Mesothelial cell of epicardium (in vitro differentiated cells): ENCODE measurements around the gene AP1M2. TPM values are rescaled to one million over a fixed set of nuclear protein-coding genes. Genes with fewer than 3 reads are reported as not detected.
"Not testable (repeated sequence)": the region's sequence is repeated elsewhere in the genome, so short reads cannot be mapped to it uniquely, and the experiment has no call there.

Experiments used
- DNase-seq, 2 experiments: peaks; one replicate each; pipeline ENCODE4 v3.0.0; 2021; ENCODE audit warnings: low spot score in 2 of 2; ENCODE audit not compliant: unreplicated experiment in 2 of 2
- H3K27ac Mint-ChIP-seq: 2 replicates; pipeline ENCODE4 v1.8.0; 2021; ENCODE audit warnings: mixed read lengths
- H3K27me3 Mint-ChIP-seq: 2 replicates; pipeline ENCODE4 v1.8.0; 2021; ENCODE audit warnings: low read depth, mixed read lengths
- H3K36me3 Mint-ChIP-seq: 2 replicates; pipeline ENCODE4 v1.8.0; 2021; ENCODE audit warnings: mixed read lengths
- H3K4me1 Mint-ChIP-seq: 2 replicates; pipeline ENCODE4 v1.8.0; 2021; ENCODE audit warnings: mixed read lengths
- H3K4me3 Mint-ChIP-seq: 2 replicates; pipeline ENCODE4 v1.8.0; 2021; ENCODE audit warnings: mild to moderate bottlenecking, moderate library complexity, mixed read lengths
- H3K9me3 Mint-ChIP-seq: 2 replicates; pipeline ENCODE4 v1.8.0; 2021; ENCODE audit warnings: mixed read lengths
- total RNA-seq: library from RNA; stranded (reverse); gene quantifications from 3 replicates; pipeline ENCODE4 v1.2.1, GENCODE V29; 2021
- TF ChIP-seq, protein P1 (sequence below): fragments of 200-600 bp; sonication (generic); IDR thresholded peaks from one replicate; pipeline ENCODE4 v1.5.0; 2021; ENCODE audit warnings: antibody characterized with exemption; ENCODE audit not compliant: unreplicated experiment

AP1M2 gene
- total RNA-seq, 1 donor from 2014 or later = 25.9 TPM

GRCh38 chr19:10543059-10543419 lies 44.1 kb downstream of the AP1M2 start:
- peak overlapping the region; percentile 37 for H3K27ac Mint-ChIP-seq
- H3K9me3 Mint-ChIP-seq = no peaks in the 10 kb centered on the region
- peaks cover 3% of the 10 kb centered on the region for H3K4me1 Mint-ChIP-seq
- DNase-seq = no peak
- H3K27me3 Mint-ChIP-seq = peaks cover 33% of the 10 kb centered on the region
- TF ChIP-seq, protein P1, sequence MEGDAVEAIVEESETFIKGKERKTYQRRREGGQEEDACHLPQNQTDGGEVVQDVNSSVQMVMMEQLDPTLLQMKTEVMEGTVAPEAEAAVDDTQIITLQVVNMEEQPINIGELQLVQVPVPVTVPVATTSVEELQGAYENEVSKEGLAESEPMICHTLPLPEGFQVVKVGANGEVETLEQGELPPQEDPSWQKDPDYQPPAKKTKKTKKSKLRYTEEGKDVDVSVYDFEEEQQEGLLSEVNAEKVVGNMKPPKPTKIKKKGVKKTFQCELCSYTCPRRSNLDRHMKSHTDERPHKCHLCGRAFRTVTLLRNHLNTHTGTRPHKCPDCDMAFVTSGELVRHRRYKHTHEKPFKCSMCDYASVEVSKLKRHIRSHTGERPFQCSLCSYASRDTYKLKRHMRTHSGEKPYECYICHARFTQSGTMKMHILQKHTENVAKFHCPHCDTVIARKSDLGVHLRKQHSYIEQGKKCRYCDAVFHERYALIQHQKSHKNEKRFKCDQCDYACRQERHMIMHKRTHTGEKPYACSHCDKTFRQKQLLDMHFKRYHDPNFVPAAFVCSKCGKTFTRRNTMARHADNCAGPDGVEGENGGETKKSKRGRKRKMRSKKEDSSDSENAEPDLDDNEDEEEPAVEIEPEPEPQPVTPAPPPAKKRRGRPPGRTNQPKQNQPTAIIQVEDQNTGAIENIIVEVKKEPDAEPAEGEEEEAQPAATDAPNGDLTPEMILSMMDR = no peak
- H3K4me3 Mint-ChIP-seq = peak overlapping the region; percentile 69
- H3K36me3 Mint-ChIP-seq = peaks cover 1% of the 10 kb centered on the region

DNA sequence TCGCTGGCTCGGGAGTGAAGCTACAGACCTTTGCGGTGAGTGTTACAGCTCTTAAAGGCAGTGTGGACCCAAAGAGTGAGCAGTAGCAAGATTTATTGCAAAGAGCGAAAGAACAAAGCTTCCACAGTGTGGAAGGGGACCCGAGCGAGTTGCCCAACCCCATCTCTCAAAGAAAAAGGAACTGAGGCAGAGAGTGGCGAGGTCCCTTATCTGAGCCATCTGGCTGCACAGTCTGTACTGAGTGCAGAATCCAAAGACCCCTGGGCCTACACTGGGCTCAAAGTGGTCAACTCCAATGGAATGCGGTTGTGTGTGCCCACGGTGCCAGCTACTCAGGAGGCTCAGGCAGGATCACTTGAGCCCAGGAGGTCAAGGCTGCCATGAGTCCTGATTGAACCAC lies 48.1 kb downstream of the AP1M2 start:
- H3K27ac Mint-ChIP-seq, H3K4me1 Mint-ChIP-seq, DNase-seq, H3K4me3 Mint-ChIP-seq, H3K36me3 Mint-ChIP-seq, H3K9me3 Mint-ChIP-seq: not testable (repeated sequence)
- peaks cover 67% of the 10 kb centered on the region for H3K27me3 Mint-ChIP-seq

DNA sequence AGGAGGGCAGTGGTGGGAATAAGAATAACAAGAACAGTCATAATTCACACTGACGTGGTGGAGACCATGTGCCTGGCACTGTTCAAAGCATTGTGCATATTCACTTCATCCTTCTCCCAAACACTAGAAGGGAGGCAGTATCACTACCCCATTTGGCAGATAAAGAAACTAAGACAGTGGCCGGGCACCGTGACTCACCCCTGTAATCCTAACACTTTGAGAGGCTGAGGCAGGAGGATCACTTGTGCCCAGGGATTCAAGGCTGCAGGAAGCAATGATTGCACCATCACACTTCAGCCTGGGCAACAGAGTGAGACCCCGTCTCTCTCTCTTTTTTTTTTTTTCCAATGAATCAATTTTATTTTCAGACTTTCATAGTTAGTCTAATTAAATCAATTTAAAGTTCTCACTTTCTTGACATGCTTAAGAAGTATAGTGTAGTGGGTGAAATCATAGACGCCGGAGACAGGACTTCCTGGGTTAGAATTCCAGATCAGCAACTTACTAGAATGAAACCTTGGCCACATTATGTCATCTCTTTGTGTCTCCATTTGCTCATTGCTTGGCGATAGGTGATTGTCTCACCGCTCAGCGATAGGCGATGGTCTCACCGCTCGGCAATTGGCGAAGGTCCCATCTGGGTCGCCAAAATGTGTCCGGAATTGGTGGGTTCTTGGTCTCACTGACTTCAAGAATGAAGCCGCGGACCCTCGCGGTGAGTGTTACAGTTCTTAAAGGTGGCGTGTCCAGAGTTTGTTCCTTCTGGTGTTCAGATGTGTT lies 48.7 kb downstream of the AP1M2 start:
- no peaks in the 10 kb centered on the region for H3K9me3 Mint-ChIP-seq
- H3K27me3 Mint-ChIP-seq = peaks cover 69% of the 10 kb centered on the region
- peaks cover 7% of the 10 kb centered on the region for H3K4me1 Mint-ChIP-seq
- DNase-seq = no peak
- H3K27ac Mint-ChIP-seq = no peak overlapping the region
- TF ChIP-seq, protein P1 = no peak
- H3K36me3 Mint-ChIP-seq = no peaks in the 10 kb centered on the region
- H3K4me3 Mint-ChIP-seq = no peak overlapping the region

GRCh38 chr19:10537668-10538067 lies 49.4 kb downstream of the AP1M2 start:
- no peak for DNase-seq
- Mint-ChIP-seq H3K4me3 (no peak overlapping the region), H3K9me3 (no peaks in the 10 kb centered on the region), H3K4me1 (peaks cover 8% of the 10 kb centered on the region), H3K27ac (no peak overlapping the region), H3K27me3 (peaks cover 70% of the 10 kb centered on the region), H3K36me3 (no peaks in the 10 kb centered on the region)
- TF ChIP-seq, protein P1 = no peak

- no peak for DNase-seq
- H3K4me1 Mint-ChIP-seq = peaks cover 8% of the 10 kb centered on the region
These were observed 51.5 kb downstream of the AP1M2 start for GRCh38 chr19:10535613-10536012.

More at GRCh38 chr19:10535613-10536012, 51.5 kb downstream of the AP1M2 start:
- peaks cover 79% of the 10 kb centered on the region for H3K27me3 Mint-ChIP-seq
- no peaks in the 10 kb centered on the region for H3K9me3 Mint-ChIP-seq
- H3K4me3 Mint-ChIP-seq = no peak overlapping the region
- no peaks in the 10 kb centered on the region for H3K36me3 Mint-ChIP-seq
- H3K27ac Mint-ChIP-seq = no peak overlapping the region
- TF ChIP-seq, protein P1 = no peak
